NCI-H2029 treated with DMSO at 0.1 percent for 48 hours (cell line): ENCODE data around the gene KIF26A.

Experiments
- DNase-seq: peaks from one replicate; lab custom pipeline; 2025; lab: John Stamatoyannopoulos, UW

Gene KIF26A

GRCh38 chr14:104158827-104159798 is 20.7 kb downstream of the KIF26A start:
- no peak for DNase-seq

GRCh38 chr14:104159990-104160389 is 21.6 kb downstream of the KIF26A start:
- no peak for DNase-seq

GRCh38 chr14:104161602-104162367 is 23.4 kb downstream of the KIF26A start:
- DNase-seq, result no peak

GRCh38 chr14:104162495-104162894 is 24.1 kb downstream of the KIF26A start:
- DNase-seq, result no peak

DNA sequence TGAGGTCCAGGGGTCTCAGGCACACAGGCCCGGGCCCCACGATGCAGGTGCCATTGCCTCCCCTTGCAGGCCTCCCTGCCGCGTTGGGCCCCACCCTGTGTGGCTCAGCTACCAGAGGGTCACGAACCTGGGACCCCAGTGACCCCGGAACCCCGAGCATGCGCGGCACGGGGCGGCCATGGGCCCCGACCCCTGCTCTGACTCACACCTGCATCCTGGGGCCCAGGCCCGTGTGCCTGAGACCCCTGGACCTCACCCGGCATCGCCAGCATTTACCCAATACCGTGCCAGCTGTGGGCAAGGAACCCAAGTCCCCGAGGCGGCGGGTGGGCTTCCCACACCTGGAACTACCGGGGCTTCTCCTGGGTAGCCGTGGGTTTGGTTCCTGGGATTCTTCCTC is 25.2 kb downstream of the KIF26A start:
- no peak for DNase-seq

DNA sequence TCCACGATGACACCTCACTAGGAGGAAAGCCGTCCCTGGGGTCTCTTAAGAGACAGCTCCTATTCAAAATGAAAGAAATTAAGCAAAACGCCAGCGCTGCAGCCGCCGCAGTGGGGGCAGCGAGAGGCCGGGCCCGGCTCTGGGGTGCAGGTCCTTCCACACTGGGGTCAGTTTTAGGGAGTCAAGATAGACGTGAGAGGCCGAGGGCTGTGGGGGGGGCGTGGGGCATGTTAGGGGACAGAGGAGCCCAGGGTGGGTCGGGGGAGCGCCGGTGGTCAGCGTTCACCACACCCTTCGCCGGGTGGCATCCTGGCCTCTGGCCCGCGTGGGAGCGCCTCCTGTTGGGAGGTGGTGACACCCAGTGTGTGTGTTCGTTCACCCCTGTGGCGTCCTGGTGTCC is 25.7 kb downstream of the KIF26A start:
- no peak for DNase-seq

GRCh38 chr14:104164512-104164911 is 26.1 kb downstream of the KIF26A start:
- no peak for DNase-seq

DNA sequence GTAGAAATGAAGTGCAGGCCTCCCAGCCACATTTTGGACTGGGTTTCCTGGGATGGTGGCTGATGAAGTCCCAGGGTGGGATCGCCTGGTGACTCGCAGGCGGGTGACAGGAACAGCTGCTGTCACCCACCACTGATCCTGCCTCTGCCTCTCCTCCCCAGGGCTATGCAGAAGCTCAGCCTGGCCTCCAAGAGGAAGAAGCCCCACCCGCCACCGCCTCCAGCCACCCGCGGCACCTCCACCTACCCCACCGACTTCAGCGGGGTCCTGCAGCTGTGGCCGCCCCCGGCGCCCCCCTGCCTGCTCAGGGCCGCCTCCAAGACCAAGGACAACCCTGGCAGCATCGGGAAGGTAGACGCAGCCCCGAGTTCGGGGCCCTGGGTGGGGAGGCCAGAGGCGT is 28.3 kb downstream of the KIF26A start:
- DNase-seq, result no peak

DNA sequence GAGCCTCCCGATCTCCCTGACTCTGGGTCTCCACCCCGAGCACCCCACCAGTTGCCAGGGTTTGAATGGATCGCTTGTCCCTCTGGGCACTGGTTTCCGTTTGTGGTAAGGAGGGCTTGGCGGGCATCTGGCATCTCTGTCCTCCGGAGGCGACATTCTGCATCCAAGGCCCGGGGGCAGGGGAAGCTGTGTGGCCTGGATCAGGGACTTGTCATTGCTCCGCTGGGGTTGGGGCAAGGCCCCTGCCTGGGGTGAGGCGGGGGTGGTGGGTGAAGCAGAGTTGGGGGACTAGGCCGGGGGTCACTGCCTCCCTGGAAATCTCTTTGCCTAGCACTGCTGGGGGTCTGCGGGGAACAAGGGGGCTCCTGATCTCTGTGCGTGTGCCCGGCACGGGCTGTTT is 30.2 kb downstream of the KIF26A start:
- DNase-seq, result no peak

DNA sequence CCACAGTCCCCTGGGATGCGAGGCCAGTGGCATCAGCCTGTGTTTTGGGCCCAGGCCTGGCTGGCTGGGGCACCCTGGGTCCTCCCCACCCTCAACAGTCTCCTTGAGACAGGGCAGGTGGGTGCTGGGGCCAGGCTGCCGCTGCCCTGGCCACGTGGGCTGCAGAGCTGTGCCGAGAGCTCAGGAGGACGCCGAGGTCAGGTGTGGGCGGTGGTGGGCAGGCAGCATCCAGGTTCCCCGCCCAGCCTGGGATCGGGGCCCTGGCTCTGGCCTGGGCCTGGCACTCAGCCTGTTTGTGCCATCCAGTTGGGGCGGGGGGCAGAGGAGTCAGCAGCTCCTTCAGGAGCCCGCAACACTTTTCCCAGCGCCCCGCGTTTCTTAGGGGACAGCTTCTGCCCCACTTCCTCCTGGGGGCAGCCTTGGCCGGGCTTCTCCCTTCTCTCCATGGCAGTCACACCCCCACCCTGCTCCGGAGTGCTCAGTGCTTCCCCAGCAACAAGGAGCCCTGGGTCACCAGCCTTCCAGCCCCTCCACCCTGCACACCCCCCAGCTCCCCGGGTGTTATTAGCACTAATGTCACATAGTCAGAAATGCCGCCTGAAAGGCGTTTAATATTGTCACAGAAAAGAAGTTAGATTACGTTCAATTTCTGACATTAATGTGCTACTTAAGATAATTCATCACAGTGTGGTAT is 30.8 kb downstream of the KIF26A start:
- no peak for DNase-seq

GRCh38 chr14:104169699-104170479 is 31.5 kb downstream of the KIF26A start:
- DNase-seq, result no peak

DNA sequence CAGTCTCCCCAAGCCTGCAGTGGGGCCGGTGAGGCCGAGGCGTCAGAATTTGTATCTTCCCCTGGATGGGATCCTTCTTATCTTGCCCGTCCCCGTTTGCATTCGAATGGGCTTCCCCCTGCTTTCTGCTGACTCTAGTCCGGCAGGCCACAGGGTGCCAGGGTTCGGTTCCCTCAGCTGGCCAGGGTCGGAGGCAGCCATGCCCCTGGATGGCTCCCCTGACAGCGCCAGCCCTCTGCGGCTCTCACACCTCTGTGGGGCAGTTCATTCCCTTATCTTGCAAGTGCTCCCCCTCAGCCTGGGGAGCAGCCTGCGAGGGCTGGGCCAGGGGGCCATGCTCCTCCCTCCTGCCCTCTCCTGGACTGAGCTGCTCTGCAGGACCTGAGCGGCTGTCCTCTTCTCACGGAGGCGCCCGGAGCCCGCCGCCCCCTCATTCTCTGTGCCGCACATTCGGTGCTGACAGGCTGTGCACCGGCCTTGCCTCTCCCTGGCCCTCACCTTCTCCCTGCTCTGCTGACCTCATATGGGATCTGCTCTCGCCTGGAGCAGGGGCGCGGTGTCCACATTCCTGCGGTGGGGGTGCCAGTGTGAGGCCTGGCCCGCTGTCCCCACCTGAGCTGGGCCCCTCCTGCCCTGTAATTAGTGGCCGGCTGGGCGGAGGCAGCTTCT is 32.8 kb downstream of the KIF26A start:
- DNase-seq, result no peak

- no peak for DNase-seq
Observed at GRCh38 chr14:104171895-104172294, 33.5 kb downstream of the KIF26A start.

- no peak for DNase-seq
Observed at GRCh38 chr14:104172349-104172748, 34.0 kb downstream of the KIF26A start.

- no peak for DNase-seq
Observed at GRCh38 chr14:104172880-104173279, 34.5 kb downstream of the KIF26A start.

- DNase-seq, result no peak
Observed at GRCh38 chr14:104174051-104174450, 35.7 kb downstream of the KIF26A start.

- no peak for DNase-seq
Observed at GRCh38 chr14:104175041-104175440, 36.7 kb downstream of the KIF26A start.

GRCh38 chr14:104175811-104176210 is 37.4 kb downstream of the KIF26A start:
- no peak for DNase-seq

DNA sequence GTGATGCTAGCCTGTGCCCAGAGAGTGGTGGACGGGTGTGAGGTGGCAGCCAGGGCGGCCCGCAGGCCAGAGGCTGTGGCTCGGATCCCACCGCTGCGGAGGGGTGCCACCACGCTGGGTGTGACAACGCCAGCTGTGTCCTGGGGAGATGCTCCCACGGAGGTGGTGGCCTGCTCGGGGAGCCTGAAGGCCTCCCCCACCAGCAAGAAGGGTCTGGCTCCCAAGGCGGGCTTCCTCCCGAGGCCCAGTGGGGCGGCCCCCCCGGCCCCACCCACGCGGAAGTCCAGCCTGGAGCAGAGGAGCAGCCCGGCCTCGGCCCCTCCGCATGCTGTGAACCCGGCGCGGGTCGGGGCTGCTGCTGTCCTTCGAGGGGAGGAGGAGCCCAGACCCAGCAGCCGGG is 38.2 kb downstream of the KIF26A start:
- no peak for DNase-seq

- DNase-seq, result no peak
Observed at GRCh38 chr14:104177411-104177810, 39.0 kb downstream of the KIF26A start.

DNA sequence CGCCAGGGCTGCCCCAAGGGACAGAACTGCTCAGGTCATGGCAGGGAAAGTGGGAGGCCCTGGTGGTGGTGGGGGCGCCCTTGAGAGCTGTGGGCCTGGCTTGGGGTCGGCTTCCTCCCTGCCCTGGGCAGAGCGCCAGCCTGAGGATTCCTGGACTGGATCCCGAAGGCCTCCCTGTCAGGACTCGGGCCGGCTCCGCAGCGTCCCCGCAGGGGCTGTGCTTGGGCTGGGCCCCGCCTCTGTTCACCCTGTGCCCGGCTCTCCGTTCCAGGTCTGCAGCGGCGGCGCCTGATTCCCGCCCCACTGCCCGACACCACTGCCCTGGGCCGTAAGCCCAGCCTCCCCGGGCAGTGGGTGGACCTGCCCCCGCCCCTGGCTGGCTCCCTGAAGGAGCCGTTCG is 39.9 kb downstream of the KIF26A start:
- no peak for DNase-seq
